Spleen (tissue), 7 donors: ENCODE data around the gene SCUBE1.

Experiments used
- POLR2AphosphoS5 ChIP-seq, 3 donors: sonication (generic); formaldehyde crosslinking; IDR thresholded peaks; one replicate each; pipeline ENCODE4 v1.5.1; 2017; ENCODE audit warnings: antibody characterized with exemption in 3 of 3
- TF ChIP-seq, protein P1 (sequence below), 11 experiments: fragments of 200-600 bp in 7 of 11; fragments of 450-650 bp in 4 of 11; sonication (generic) in 4 of 11; IDR thresholded peaks in 8 of 11; conservative IDR thresholded peaks in 3 of 11; 1 replicate in 7 of 11; 2 replicates in 4 of 11; pipeline versions ENCODE4 v1.4.0 to v1.8.0; 2016 to 2021; ENCODE audit warnings: antibody characterized with exemption in 11 of 11, inconsistent platforms in 4 of 11, mild to moderate bottlenecking in 1 of 11
- donor health status: DM: no; HTN: no; CAD: no; lungs with moderate emphysema.
- donor health status: DM: no; HTN: no; CAD: no.
- donor health status: DM: no; HTN: no; CAD: no.

DNA sequence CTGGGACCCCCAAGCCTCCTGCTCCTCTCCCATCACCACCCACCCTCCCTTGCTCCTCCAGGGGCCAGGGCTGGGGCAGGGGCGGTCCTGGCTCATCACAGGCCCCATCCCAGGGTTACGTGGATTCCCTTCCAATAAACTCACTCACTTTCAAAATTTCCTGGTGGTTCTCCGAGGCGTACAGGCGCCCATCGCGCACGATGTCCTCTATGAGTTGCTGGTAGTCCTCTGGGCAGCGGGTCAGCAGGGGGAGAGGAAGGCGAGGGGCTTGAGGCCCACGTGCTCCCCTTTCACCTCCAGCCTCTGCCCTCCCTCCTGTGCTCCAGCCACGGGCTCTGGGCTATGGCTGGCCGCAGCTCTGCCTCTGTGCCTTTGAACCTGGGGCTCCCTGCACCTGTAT, 135.8 kb downstream of the SCUBE1 start:
- TF ChIP-seq POLR2AphosphoS5 (IDR thresholded peaks at IDR 0.05) = no peak
- TF ChIP-seq, protein P1, sequence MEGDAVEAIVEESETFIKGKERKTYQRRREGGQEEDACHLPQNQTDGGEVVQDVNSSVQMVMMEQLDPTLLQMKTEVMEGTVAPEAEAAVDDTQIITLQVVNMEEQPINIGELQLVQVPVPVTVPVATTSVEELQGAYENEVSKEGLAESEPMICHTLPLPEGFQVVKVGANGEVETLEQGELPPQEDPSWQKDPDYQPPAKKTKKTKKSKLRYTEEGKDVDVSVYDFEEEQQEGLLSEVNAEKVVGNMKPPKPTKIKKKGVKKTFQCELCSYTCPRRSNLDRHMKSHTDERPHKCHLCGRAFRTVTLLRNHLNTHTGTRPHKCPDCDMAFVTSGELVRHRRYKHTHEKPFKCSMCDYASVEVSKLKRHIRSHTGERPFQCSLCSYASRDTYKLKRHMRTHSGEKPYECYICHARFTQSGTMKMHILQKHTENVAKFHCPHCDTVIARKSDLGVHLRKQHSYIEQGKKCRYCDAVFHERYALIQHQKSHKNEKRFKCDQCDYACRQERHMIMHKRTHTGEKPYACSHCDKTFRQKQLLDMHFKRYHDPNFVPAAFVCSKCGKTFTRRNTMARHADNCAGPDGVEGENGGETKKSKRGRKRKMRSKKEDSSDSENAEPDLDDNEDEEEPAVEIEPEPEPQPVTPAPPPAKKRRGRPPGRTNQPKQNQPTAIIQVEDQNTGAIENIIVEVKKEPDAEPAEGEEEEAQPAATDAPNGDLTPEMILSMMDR (IDR thresholded peaks at IDR 0.05 in 8 of 11, conservative IDR thresholded peaks at IDR 0.05 in 3 of 11) = no peak
